Glutamatergic neuron (in vitro differentiated cells): ENCODE measurements around the gene CANX. TPM values are rescaled to one million over a fixed set of nuclear protein-coding genes. Genes with fewer than 3 reads are reported as not detected.
"Not testable (repeated sequence)": the region's sequence is repeated elsewhere in the genome, so short reads cannot be mapped to it uniquely, and the experiment has no call there.

Experiments
- DNase-seq: peaks from one replicate; pipeline ENCODE4 v3.0.0; 2022
- H3K27ac Mint-ChIP-seq: one replicate; pipeline ENCODE4 v1.8.0; 2020; ENCODE audit warnings: mild to moderate bottlenecking, mixed read lengths, inconsistent platforms; ENCODE audit not compliant: unreplicated experiment
- H3K27me3 Mint-ChIP-seq: one replicate; pipeline ENCODE4 v1.8.0; 2020; ENCODE audit warnings: mild to moderate bottlenecking, moderate library complexity, mixed read lengths, inconsistent platforms; ENCODE audit not compliant: unreplicated experiment
- H3K36me3 Mint-ChIP-seq: one replicate; pipeline ENCODE4 v1.8.0; 2020; ENCODE audit warnings: mild to moderate bottlenecking, mixed read lengths, inconsistent platforms; ENCODE audit not compliant: unreplicated experiment
- H3K4me1 Mint-ChIP-seq: one replicate; pipeline ENCODE4 v1.8.0; 2020; ENCODE audit warnings: mild to moderate bottlenecking, low read depth, mixed read lengths, inconsistent platforms; ENCODE audit not compliant: unreplicated experiment
- H3K4me3 Mint-ChIP-seq: one replicate; pipeline ENCODE4 v1.8.0; 2020; ENCODE audit warnings: mild to moderate bottlenecking, mixed read lengths, inconsistent platforms; ENCODE audit not compliant: unreplicated experiment
- H3K9me3 Mint-ChIP-seq: one replicate; pipeline ENCODE4 v1.8.0; 2020; ENCODE audit warnings: mild to moderate bottlenecking, moderate library complexity, mixed read lengths, inconsistent platforms; ENCODE audit not compliant: unreplicated experiment
- long read RNA-seq: library from polyadenylated mRNA; unstranded; transcript quantifications from one replicate; pipeline ENCODE4 v2.0.0, GENCODE V29; 2020; ENCODE audit not compliant: unreplicated experiment
- total RNA-seq: library from RNA; stranded (reverse); fragmentation: NEBNext Ultra II Directional; extraction: Animal tissue kit (Norgen Biotek cat#: 25700); gene quantifications from one replicate; pipeline ENCODE4 v1.2.1, GENCODE V29; 2021; ENCODE audit not compliant: unreplicated experiment
- TF ChIP-seq, protein P1 (sequence below): fragments of 200-600 bp; sonication (generic); IDR thresholded peaks from one replicate; pipeline ENCODE4 v1.5.0; 2021; ENCODE audit not compliant: partially characterized antibody, unreplicated experiment

The CANX gene, protein sequence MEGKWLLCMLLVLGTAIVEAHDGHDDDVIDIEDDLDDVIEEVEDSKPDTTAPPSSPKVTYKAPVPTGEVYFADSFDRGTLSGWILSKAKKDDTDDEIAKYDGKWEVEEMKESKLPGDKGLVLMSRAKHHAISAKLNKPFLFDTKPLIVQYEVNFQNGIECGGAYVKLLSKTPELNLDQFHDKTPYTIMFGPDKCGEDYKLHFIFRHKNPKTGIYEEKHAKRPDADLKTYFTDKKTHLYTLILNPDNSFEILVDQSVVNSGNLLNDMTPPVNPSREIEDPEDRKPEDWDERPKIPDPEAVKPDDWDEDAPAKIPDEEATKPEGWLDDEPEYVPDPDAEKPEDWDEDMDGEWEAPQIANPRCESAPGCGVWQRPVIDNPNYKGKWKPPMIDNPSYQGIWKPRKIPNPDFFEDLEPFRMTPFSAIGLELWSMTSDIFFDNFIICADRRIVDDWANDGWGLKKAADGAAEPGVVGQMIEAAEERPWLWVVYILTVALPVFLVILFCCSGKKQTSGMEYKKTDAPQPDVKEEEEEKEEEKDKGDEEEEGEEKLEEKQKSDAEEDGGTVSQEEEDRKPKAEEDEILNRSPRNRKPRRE
- total RNA-seq: 363 TPM
- long read RNA-seq, full-length matches to known transcripts: 28 of 43 reads
- long read RNA-seq, partial matches to known transcripts: 8 of 43 reads
- long read RNA-seq, other reads (novel, unspliced or antisense): 7 of 43 reads

GRCh38 chr5:179698935-179699615 is at the start of gene CANX:
CANX (plus strand) TSS chr5:179698967; CDS start chr5:179705682, 6,715 bp downstream.
- Mint-ChIP-seq H3K4me3 (peak within 1 kb of the TSS; percentile 98), H3K9me3 (peaks cover 6% of the 10 kb centered on the region), H3K36me3 (no peaks in the 10 kb centered on the region), H3K27me3 (peaks cover 6% of the 10 kb centered on the region), H3K4me1 (peaks cover 17% of the 10 kb centered on the region), H3K27ac (peak within 1 kb of the TSS; percentile 90)
- TF ChIP-seq, protein P1, sequence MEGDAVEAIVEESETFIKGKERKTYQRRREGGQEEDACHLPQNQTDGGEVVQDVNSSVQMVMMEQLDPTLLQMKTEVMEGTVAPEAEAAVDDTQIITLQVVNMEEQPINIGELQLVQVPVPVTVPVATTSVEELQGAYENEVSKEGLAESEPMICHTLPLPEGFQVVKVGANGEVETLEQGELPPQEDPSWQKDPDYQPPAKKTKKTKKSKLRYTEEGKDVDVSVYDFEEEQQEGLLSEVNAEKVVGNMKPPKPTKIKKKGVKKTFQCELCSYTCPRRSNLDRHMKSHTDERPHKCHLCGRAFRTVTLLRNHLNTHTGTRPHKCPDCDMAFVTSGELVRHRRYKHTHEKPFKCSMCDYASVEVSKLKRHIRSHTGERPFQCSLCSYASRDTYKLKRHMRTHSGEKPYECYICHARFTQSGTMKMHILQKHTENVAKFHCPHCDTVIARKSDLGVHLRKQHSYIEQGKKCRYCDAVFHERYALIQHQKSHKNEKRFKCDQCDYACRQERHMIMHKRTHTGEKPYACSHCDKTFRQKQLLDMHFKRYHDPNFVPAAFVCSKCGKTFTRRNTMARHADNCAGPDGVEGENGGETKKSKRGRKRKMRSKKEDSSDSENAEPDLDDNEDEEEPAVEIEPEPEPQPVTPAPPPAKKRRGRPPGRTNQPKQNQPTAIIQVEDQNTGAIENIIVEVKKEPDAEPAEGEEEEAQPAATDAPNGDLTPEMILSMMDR: no peak
- no peak for DNase-seq

DNA sequence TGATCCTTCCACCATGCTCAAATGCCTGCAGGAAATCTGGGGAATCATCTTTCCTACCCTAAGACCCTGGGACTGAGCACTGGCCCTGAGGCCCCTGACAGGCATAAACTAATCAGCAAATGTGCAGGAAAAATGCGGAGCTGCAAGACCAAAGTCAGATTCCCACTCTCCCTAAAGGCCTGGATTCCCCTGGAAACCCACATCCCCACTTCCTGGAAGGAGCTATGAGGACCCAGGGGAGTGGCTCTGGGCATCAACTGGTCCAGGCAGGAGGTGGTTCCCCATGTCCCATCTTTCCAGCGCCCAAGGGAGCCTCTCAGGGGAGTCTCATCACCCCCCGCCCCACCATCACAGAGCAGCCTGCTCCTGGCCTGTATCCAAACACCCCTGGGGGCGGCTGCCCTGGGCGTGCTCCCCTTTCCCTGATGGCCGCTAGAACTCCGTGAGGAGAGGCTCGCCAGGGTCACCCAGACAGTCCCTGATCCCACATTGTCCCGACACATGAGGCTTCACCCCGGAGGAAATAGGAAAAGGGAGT is 49.5 kb upstream of the CANX start:
- H3K27me3 Mint-ChIP-seq, H3K4me3 Mint-ChIP-seq, DNase-seq, H3K36me3 Mint-ChIP-seq, H3K9me3 Mint-ChIP-seq, H3K4me1 Mint-ChIP-seq, H3K27ac Mint-ChIP-seq: not testable (repeated sequence)

- not testable (repeated sequence) for H3K4me3 Mint-ChIP-seq, H3K27me3 Mint-ChIP-seq, H3K4me1 Mint-ChIP-seq, H3K36me3 Mint-ChIP-seq, H3K27ac Mint-ChIP-seq, DNase-seq, H3K9me3 Mint-ChIP-seq
These were observed 48.5 kb upstream of the CANX start for GRCh38 chr5:179650245-179650644.

GRCh38 chr5:179653135-179653534 is 45.6 kb upstream of the CANX start:
- not testable (repeated sequence) for H3K27ac Mint-ChIP-seq, DNase-seq, H3K4me3 Mint-ChIP-seq, H3K27me3 Mint-ChIP-seq, H3K4me1 Mint-ChIP-seq, H3K36me3 Mint-ChIP-seq, H3K9me3 Mint-ChIP-seq

DNA sequence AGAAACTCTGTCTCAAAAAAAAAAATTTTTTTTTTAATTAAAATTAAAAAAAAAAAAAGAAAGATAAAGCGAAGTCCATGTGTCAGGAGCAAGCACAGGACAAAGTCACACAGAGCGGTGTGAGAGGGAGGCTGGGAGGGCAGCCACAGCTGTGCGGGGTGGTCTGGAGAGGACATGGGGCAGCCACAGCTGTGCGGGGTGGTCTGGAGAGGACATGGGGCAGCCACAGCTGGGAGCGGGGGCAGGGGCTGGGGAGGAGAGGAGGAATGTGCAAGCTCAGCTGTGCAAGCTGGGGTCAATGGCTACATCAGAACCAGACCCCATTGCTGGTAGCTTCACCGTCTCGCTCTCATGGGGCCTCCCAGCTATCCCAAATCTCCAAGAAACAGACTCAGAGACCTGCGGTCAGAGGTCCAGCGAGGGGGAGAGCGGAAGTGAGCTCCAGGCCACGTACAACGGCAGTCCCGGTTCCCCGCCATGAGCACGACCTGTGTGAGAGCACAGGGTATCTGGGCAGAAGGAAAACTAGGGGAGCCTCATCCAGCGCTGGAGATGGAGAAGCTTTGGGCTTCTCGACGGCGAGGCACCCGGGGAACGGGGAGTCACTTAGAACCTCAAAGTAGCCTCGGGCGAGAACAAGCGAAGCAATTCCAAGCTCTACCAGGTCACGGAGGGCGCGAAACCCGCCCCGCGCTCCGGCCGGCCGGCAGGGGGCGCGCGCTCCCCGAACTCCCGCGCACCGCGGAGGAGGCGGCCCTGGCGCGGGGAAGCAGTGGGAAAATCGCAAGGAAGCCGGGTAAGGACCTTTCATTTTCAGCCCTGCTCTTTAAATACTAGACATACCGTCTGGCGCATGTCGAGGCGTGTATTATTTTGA is 41.2 kb upstream of the CANX start:
- H3K4me1 Mint-ChIP-seq, H3K4me3 Mint-ChIP-seq, H3K27me3 Mint-ChIP-seq, DNase-seq, H3K9me3 Mint-ChIP-seq, H3K27ac Mint-ChIP-seq, H3K36me3 Mint-ChIP-seq: not testable (repeated sequence)

GRCh38 chr5:179658179-179658856 is 40.4 kb upstream of the CANX start:
- not testable (repeated sequence) for H3K27me3 Mint-ChIP-seq, DNase-seq, H3K9me3 Mint-ChIP-seq, H3K4me1 Mint-ChIP-seq, H3K36me3 Mint-ChIP-seq
- Mint-ChIP-seq H3K27ac (peak overlapping the region; percentile 43), H3K4me3 (peak overlapping the region; percentile 83)

DNA sequence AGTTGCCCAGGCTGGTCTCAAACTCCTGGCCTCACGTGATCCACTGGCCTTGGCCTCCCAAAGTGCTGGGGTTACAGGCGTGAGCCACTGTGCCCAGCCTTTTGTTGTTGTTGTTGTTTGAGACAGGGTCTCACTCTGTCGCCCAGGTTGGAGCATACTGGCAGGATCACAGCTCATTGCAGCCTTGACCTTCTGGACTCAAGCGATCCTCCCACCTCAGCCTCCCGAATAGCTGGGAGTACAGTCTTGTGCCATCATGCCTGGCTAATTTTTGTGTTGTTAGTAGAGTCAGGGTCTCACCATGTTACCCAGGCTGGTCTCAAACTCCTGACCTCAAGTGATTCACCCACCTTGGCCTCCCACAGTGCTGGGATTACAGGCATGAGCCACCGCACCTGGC is 37.1 kb upstream of the CANX start:
- H3K4me3 Mint-ChIP-seq, H3K36me3 Mint-ChIP-seq, H3K27me3 Mint-ChIP-seq, H3K4me1 Mint-ChIP-seq, H3K9me3 Mint-ChIP-seq, DNase-seq, H3K27ac Mint-ChIP-seq: not testable (repeated sequence)
